Stimulated activated CD8-positive, alpha-beta memory T cell treated with anti-CD3 and anti-CD28 coated beads, Interleukin-15, amount 100 ng/mL, for 24 hours (primary cell): Measurements from ENCODE around the gene SLC39A8.
"Not testable (repeated sequence)": the region's sequence is repeated elsewhere in the genome, so short reads cannot be mapped to it uniquely, and the experiment has no call there.

Experiments used
- DNase-seq: peaks from one replicate; pipeline ENCODE4 v3.0.0-alpha.2; 2020; ENCODE audit warnings: low read depth

Gene SLC39A8

GRCh38 chr4:102299354-102300107 lies 45.8 kb downstream of the SLC39A8 start:
- DNase-seq, result no peak

- no peak for DNase-seq
Observed at GRCh38 chr4:102298716-102299115, 46.6 kb downstream of the SLC39A8 start.

GRCh38 chr4:102295153-102295862 lies 50.0 kb downstream of the SLC39A8 start:
- DNase-seq, result no peak

GRCh38 chr4:102288497-102288896 lies 56.8 kb downstream of the SLC39A8 start:
- no peak for DNase-seq

GRCh38 chr4:102285831-102286230 lies 59.5 kb downstream of the SLC39A8 start:
- no peak for DNase-seq

GRCh38 chr4:102281171-102281839 lies 64.0 kb downstream of the SLC39A8 start:
- DNase-seq, result no peak

- not testable (repeated sequence) for DNase-seq
Observed at GRCh38 chr4:102273317-102273716, 72.0 kb downstream of the SLC39A8 start.

GRCh38 chr4:102272318-102272717 lies 73.0 kb downstream of the SLC39A8 start:
- no peak for DNase-seq

GRCh38 chr4:102268355-102268754 lies 76.9 kb downstream of the SLC39A8 start:
- no peak for DNase-seq

- DNase-seq, result no peak
Observed at GRCh38 chr4:102263024-102263787, 82.1 kb downstream of the SLC39A8 start.

- no peak for DNase-seq
Observed at GRCh38 chr4:102259702-102260101, 85.6 kb downstream of the SLC39A8 start.

- no peak for DNase-seq
Observed at GRCh38 chr4:102259081-102259480, 86.2 kb downstream of the SLC39A8 start.

- DNase-seq, result no peak
Observed at GRCh38 chr4:102256321-102256720, 89.0 kb downstream of the SLC39A8 start.

GRCh38 chr4:102253860-102254259 lies 91.4 kb downstream of the SLC39A8 start:
- no peak for DNase-seq

GRCh38 chr4:102252171-102252570 lies 93.1 kb downstream of the SLC39A8 start:
- no peak for DNase-seq

GRCh38 chr4:102250341-102250740 lies 94.9 kb downstream of the SLC39A8 start:
- no peak for DNase-seq

GRCh38 chr4:102247041-102247440 lies 98.2 kb downstream of the SLC39A8 start:
- DNase-seq, result no peak

GRCh38 chr4:102246416-102246815 lies 98.9 kb downstream of the SLC39A8 start:
- DNase-seq, result no peak

GRCh38 chr4:102244878-102245535 lies 100.3 kb downstream of the SLC39A8 start:
- no peak for DNase-seq

GRCh38 chr4:102243296-102243695 lies 102.0 kb downstream of the SLC39A8 start:
- DNase-seq, result not testable (repeated sequence)

- no peak for DNase-seq
Observed at GRCh38 chr4:102234243-102234838, 110.9 kb downstream of the SLC39A8 start.
